GM21423 (cell line): Measurements from ENCODE around the gene AXIN1.

Experiments used
- ATAC-seq: cut with Tn5 transposase; IDR thresholded peaks from one replicate; pipeline ENCODE4 v1.9.1; 2021; ENCODE audit warnings: mild to moderate bottlenecking, moderate library complexity; ENCODE audit not compliant: unreplicated experiment

Gene AXIN1

GRCh38 chr16:247027-247426 is 105.5 kb downstream of the AXIN1 start:
- ATAC-seq, result no peak

- no peak for ATAC-seq
Measured at GRCh38 chr16:245105-245504, 107.4 kb downstream of the AXIN1 start.

GRCh38 chr16:243348-243747 is 109.2 kb downstream of the AXIN1 start:
- no peak for ATAC-seq

GRCh38 chr16:242281-242680 is 110.2 kb downstream of the AXIN1 start:
- ATAC-seq, result no peak

- no peak for ATAC-seq
Measured at GRCh38 chr16:240559-240958, 112.0 kb downstream of the AXIN1 start.

- no peak for ATAC-seq
Measured at GRCh38 chr16:239948-240277, 112.6 kb downstream of the AXIN1 start.
